GM21717 (cell line): ENCODE data around the gene PPP1R18.
A peak's percentile ranks its signal among the peaks of the same experiment; 100 is the strongest.
"Not testable (repeated sequence)": the region's sequence is repeated elsewhere in the genome, so short reads cannot be mapped to it uniquely, and the experiment has no call there.

Experiments used
- ATAC-seq: cut with Tn5 transposase; IDR thresholded peaks from one replicate; pipeline ENCODE4 v1.9.1; 2021; ENCODE audit warnings: mild to moderate bottlenecking, moderate library complexity; ENCODE audit not compliant: unreplicated experiment

PPP1R18 gene

DNA sequence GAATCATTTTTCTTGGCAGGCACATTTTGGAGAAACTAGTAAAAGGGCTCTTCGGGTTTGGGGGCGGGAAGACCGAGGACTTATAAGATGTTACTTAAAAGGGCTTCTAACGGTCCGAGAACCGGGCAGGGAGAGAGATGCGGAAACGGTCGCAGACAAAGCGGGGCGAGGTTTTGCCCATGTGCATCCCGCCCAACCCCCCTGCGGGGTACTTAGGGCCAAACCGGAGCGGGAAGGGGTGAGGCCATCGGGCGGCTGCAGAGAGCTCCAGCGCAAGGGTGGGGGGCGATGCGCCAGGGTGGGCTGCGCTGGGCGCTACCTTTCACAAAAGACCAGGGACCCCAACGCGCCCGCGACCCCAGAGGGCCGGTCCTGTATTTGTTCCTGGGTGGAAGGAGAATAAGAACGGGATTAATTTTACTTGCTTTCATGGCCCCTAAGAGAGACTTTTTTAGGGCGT, 34.3 kb upstream of the PPP1R18 start:
- ATAC-seq: no peak

- ATAC-seq: peak; percentile 34
These were observed 33.6 kb upstream of the PPP1R18 start, which contains the start of gene TUBB for GRCh38 chr6:30719791-30720737. Gene TUBB (plus strand): TSS chr6:30720352. CDS start chr6:30720507, 155 bp downstream.

DNA sequence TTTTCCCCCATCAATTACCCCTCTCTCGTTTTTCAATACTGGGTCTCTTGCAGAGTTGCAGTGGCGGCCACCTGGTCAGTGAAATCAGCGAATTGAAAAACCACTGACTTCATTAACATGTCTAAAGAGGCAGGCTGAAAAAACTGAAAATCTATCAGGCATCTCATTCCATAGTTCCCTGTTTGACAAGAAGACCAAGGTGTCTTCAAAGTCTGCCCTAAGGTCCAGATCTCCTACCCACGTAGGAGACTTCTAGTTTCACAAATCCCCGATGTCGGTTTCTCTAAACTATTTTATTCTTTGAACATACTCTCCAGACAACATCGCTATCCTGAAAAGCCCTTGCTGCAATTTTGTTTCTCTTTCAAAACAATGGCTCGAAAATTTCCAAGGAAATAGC, 32.9 kb upstream of the PPP1R18 start:
- no peak for ATAC-seq

GRCh38 chr6:30717845-30718720, 31.6 kb upstream of the PPP1R18 start:
- ATAC-seq: not testable (repeated sequence)

DNA sequence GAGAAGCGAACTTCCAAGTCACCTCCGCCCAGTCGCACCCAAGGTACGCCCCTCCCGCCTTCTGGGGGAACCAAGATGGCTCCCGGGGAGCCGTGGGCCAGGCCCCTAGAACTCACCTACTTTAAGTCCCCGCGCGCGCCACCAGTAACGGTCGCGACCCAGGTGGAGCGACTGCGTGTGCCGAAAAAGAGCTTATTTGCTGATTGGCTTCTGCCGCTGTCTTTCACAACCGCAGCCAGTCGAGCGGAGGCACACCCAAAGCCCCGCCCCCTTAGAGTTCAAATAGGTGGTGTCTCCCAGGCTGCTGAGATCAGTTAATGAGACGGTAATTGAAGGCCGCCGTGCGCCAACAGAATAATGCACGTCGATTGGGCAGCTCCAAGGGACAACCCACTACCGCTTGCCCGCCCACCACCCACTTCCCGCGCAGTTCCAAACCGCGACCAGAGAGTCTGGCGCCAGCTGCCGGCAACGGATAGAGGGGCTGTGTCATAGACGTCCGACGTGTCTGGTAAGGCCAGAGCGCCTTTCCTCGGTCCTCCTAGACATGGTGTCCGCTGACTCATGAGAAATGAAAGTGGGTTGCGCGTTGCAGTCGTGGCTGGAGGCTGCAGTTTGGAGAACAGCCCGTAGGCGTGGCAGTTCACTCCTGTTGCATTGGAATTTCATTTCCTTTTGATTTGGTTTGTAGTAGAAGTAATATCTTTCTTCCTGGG, 30.8 kb upstream of the PPP1R18 start, which contains the start of gene MDC1:
MDC1 (minus strand) TSS at position 153 of the 716 bp plus-strand sequence. CDS start 2,106 bp downstream, outside the sequence.
- ATAC-seq: peak; percentile 57

GRCh38 chr6:30716879-30717128, 30.4 kb upstream of the PPP1R18 start:
- ATAC-seq: no peak

- no peak for ATAC-seq
These were observed 27.8 kb upstream of the PPP1R18 start for GRCh38 chr6:30714263-30714662.

- ATAC-seq: no peak
These were observed 26.0 kb upstream of the PPP1R18 start for GRCh38 chr6:30712441-30712945.

GRCh38 chr6:30711758-30712380, 25.4 kb upstream of the PPP1R18 start:
- no peak for ATAC-seq

DNA sequence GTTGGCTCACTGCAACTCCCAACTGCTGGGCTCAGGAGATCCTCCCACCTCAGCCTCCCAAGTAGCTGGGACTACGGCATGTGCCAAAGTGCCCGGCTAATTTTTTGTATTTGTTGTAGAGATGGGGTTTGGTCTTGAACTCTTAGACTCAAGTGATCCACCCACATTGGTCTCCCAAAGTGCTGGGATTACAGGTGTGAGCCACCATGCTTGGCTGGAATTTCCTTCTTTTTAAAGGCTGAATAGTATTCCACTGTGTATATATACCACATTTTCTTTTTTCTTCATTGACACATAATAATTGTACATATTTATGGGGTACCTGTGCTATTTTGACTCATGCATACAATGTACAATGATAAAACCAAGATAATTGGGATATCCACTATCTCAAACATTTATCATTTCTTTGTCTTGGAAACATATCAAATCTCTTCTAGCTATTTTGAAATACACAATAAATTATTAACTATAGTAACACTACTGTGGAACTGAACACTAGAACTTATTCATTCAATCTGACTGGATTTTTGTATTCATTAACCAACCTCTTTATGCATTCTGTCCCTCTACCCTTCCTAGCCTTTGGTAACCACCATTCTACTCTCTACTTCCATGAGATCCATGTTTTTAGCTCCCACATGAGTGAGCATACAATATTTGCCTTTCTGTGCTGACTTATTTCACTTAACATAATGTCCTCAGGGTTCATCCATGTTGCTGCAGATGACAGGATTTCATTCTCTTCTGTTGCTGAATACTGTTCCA, 22.8 kb upstream of the PPP1R18 start:
- no peak for ATAC-seq

DNA sequence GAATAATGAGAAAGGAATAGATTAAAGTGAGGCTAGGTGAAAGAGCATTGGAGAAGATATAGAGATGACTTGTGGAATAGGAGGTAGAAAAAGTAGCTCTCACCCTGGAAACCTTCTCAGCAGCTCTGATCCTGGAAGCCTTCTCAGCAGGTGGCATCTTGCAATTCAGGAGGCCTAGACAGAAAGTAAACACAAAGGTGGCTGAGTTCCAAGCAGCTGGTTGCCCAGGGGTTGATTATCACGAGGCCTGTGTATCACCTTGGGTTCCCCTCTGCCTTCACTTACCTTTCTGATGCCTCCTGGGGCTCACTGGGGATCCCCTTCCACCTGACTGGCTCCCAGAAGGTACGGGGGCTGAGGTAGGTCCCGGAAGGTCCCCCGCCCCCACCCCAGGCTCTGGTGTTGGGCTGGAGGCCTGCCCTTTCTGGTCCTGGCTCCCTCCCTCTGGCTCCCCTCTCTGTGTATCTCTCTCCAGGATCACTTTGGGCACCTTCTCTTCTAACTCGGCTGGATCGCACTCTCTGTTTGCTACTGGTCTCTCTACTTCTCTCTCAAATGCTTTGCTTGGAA, 20.9 kb upstream of the PPP1R18 start:
- no peak for ATAC-seq

GRCh38 chr6:30705620-30706019, 19.2 kb upstream of the PPP1R18 start:
- no peak for ATAC-seq

DNA sequence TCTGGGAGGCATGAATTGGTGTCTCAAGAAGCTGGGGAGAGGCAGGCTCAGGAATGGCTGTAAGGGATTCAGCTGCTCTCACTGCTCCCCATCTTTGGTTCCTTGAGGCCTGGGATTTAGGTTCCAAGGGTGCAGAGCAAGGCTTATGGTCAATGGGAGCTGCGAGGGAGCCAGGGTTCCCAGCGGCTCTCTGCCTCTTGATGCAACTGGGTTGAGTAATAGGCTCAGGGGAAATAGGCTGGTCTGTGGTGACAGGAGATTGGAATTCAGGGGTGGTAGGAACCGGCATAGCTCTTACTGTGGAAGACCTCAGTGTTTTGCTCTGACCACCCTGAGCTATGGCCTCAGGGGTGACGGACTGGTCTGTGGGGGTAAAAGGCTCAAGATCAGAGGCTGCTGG, 17.4 kb upstream of the PPP1R18 start:
- ATAC-seq: no peak

DNA sequence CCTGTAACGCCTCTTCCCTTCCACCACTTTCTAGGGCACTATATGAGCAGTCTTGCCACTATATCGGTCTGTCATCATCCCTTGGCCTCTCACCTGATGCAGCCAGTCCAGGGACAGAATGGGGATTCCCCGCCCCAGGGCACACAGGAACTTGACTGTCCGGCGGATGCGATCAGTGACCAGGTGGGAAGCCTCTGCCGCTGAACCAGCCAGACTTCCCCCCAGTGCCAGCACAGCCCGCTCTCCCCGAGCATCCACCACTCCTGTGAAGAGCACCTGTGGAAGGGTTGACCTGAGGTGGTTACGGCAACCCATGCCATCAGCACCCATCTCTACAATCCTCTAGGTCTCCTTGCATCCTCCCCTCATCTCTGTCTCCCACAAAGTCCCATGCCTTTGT, 16.6 kb upstream of the PPP1R18 start:
- no peak for ATAC-seq

- no peak for ATAC-seq
These were observed 13.9 kb upstream of the PPP1R18 start for GRCh38 chr6:30700340-30700739.

GRCh38 chr6:30696432-30696831, 10.0 kb upstream of the PPP1R18 start:
- ATAC-seq: no peak

GRCh38 chr6:30691208-30691847, 4.9 kb upstream of the PPP1R18 start:
- ATAC-seq: no peak

DNA sequence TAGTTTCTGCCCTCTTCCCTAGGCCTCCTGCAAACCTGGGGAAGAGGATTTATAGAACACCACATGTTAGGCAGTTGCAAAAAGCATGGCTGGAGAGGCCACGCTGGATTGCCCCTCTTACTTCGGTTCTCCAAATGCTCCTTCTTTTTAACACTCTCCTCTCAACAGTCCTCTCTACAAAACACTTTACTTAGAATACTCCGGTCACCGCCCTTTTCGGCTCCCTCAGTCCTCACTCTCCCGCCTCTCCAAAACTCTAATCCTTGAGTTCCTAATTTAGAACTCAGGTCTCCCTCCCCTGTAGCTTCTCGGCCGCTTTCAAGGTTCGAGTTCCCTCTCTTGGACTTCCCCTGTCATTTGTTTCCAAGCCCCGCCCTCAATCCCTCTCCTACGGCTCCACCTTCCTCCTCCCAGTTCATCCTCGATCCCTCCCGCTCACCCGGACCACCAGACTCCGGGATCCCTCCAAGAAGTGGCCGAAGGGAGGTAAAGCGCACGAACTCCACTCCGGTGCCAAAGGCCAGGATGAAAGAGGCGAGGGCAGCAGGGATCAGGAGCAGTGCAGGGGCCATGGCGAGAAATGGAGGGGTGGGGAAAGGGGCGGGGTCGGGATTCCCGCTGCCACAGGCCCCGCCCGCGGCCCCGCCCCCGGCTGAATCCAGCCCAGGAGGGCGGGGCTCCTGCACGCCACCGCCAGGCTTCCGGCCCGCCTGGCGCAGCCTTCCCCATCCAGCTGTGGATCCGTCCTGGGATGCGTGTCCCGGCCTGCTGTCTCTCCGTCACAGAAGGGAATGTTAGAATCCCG, 4.2 kb upstream of the PPP1R18 start, which contains the start of gene NRM:
NRM (minus strand) TSS at position 582 of the 805 bp plus-strand sequence; CDS start at position 572, 10 bp downstream.
- ATAC-seq: no peak
